Left kidney (tissue), 8 donors: ENCODE measurements around the gene ITM2B. TPM values are rescaled to one million over a fixed set of nuclear protein-coding genes. Genes with fewer than 3 reads are reported as not detected.
"Not testable (repeated sequence)": the region's sequence is repeated elsewhere in the genome, so short reads cannot be mapped to it uniquely, and the experiment has no call there.

ENCODE experiments used
- DNase-seq: peaks from one replicate; pipeline ENCODE4 v3.0.0-alpha.2; 2013
- long read RNA-seq, 8 donors: transcript quantifications; one replicate each; lab custom pipeline, GENCODE V29; 2026
- polyA plus RNA-seq: library from polyadenylated mRNA; unstranded; fragments of 120-200 nt; gene quantifications from one replicate; pipeline ENCODE4 v1.2.1, GENCODE V29; 2013; ENCODE audit not compliant: insufficient read length

Gene ITM2B
- polyA plus RNA-seq: 1,478 TPM
- long read RNA-seq, donor 1, full-length matches to known transcripts: 650 of 1,369 reads
- long read RNA-seq, donor 1, partial matches to known transcripts: 693 of 1,369 reads
- long read RNA-seq, donor 1, other reads (novel, unspliced or antisense): 26 of 1,369 reads
- long read RNA-seq, donor 2, full-length matches to known transcripts: 428 of 724 reads
- long read RNA-seq, donor 2, partial matches to known transcripts: 276 of 724 reads
- long read RNA-seq, donor 2, other reads (novel, unspliced or antisense): 20 of 724 reads
- long read RNA-seq, donor 3, full-length matches to known transcripts: 417 of 710 reads
- long read RNA-seq, donor 3, partial matches to known transcripts: 283 of 710 reads
- long read RNA-seq, donor 3, other reads (novel, unspliced or antisense): 10 of 710 reads
- long read RNA-seq, donor 4, full-length matches to known transcripts: 14 of 159 reads
- long read RNA-seq, donor 4, partial matches to known transcripts: 145 of 159 reads
- long read RNA-seq, donor 4, other reads (novel, unspliced or antisense): 0 of 159 reads
- long read RNA-seq, donor 5, full-length matches to known transcripts: 797 of 1,207 reads
- long read RNA-seq, donor 5, partial matches to known transcripts: 383 of 1,207 reads
- long read RNA-seq, donor 5, other reads (novel, unspliced or antisense): 27 of 1,207 reads
- long read RNA-seq, donor 6, full-length matches to known transcripts: 492 of 1,112 reads
- long read RNA-seq, donor 6, partial matches to known transcripts: 605 of 1,112 reads
- long read RNA-seq, donor 6, other reads (novel, unspliced or antisense): 15 of 1,112 reads
- long read RNA-seq, donor 7, full-length matches to known transcripts: 722 of 1,281 reads
- long read RNA-seq, donor 7, partial matches to known transcripts: 524 of 1,281 reads
- long read RNA-seq, donor 7, other reads (novel, unspliced or antisense): 35 of 1,281 reads
- long read RNA-seq, donor 8, full-length matches to known transcripts: 313 of 467 reads
- long read RNA-seq, donor 8, partial matches to known transcripts: 149 of 467 reads
- long read RNA-seq, donor 8, other reads (novel, unspliced or antisense): 5 of 467 reads

DNA sequence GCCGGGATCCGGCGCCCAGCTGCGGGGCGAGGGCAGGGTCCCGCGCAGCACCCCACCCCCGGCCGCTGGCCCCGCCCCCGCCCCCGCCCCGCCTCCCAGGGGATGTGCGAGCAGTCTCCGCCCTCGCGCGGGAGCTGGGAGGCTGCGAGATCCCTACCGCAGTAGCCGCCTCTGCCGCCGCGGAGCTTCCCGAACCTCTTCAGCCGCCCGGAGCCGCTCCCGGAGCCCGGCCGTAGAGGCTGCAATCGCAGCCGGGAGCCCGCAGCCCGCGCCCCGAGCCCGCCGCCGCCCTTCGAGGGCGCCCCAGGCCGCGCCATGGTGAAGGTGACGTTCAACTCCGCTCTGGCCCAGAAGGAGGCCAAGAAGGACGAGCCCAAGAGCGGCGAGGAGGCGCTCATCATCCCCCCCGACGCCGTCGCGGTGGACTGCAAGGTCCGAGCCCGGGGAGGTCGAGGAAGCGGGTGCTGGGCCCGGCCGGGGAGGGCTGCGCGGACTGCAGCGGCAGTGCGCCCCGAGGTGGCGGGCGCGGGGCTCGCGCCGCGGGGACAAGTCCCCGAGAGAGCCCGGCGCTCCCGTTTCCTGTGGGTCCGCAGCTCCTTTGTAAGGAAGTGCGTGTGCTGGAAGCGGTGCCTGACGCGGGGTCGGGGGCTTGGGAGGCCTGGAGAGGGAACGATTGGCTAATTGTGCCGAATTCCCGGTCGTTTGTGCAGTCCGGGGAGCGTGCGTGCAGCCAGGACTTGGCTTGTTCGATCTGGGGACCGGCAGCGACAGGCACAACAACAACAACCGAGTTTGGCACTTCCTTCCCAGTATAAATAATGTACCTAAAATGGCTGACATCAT is at the start of gene ITM2B:
ITM2B (plus strand) TSS at position 161 of the 843 bp plus-strand sequence; CDS start at position 316, 155 bp downstream.
- DNase-seq: no peak

DNA sequence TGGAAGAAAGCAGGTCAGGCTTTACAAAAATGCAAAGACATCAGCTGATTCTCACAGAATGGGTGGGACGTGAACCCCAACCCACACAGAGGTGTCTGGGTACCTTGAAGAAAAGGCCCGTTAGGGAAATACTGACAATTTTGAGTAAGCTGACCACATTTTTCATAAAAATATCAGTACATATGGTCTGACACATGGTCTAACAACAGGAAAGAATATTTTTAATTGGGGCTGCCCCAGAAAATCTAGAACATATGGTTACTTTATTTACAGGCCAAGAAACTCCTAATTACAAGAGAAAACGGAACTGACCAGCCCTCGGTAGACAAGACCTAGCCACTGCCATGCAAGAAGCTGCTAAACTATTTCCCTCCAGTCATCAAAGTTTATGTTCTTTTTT is 48.7 kb upstream of the ITM2B start:
- DNase-seq: no peak

DNA sequence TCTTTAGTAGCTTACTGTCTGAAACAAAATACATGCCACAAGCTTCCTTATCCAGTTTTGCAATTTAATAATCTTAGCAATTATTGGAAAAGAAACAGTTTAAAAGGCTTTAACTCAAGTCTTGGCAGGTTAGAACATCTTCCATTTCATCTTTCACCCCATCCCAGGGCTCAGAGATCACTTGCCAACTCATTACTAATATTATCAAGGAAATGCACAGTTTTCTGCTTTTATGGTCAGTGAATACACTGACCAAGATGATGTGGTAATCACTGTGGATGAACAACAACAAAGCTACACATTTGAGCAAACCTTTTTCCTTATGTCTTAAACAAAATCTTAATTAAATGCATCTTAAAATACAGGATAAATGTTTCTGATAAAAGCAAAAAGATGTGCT is 48.0 kb upstream of the ITM2B start:
- no peak for DNase-seq

DNA sequence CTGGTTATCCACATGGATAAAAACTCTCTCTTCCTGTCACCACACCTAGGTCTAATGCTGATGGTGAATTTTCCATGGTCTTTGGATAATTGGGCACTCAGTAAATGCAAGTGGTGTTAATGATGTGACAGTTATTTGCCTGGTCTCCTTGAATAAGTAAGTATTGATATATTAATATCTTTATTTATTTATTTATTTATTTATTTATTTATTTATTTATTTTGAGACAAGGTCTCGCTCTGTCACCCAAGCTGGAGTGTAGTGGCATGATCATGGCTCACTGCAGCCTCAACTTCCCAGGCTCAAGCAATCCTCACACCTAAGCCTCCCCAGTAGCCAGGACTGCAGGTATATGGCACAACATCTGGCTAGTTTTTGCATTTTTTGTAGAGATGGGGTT is 46.3 kb upstream of the ITM2B start:
- DNase-seq: no peak

DNA sequence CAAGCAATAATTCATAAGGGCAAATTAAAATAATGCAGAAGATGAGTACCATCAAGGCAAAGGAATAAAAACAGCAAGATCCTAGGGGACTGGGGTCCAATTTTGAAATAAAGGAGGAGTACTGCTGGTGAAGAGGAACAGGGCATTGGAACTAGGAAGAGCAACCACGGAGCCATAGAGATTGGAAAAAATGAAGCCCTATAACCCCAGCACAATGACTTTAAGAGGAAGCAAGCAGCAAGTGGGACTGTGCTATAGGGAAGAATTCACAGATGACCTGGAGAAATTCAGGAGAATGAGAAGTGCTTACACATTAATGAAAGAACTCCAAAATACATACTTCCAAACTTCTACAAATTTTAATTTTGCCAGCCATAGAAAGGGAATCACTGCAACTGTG is 44.9 kb upstream of the ITM2B start:
- DNase-seq: no peak

DNA sequence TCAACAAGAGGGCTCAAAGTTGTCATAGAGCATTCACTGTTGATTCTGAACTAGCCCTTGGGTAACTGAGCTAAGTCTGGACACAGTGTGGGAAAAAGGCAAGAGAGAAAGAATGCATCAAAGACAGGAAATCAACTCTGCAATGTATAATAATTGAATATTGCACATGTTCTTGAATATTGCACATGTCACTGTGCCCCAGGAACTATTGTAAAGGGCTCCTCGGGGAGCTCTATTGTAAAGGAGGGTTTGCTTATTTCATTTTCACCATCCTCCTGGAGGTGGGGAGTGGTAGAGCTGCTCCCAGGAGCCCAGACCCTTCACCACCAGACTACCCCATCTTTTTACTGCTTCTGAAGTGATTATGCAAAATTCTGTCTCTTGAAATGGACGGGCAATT is 44.4 kb upstream of the ITM2B start:
- no peak for DNase-seq

DNA sequence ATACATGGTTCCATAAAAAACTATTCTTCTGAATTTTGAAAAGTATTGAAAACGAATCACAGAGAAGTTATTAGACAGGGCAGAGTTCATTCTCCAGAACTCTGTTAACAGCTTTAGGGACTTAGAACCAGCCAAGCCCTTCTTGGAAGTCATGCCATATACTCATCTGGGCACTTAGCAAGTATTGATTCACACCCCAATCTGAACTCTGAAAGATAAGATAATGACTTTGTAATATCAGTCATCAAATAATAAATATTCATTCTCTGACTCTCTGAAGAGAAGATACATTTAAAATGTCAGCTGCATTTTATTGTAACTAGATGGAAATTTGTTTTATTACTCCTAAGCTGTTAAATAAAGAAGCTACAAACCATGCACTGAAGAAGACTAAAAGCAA is 43.8 kb upstream of the ITM2B start:
- DNase-seq: no peak

DNA sequence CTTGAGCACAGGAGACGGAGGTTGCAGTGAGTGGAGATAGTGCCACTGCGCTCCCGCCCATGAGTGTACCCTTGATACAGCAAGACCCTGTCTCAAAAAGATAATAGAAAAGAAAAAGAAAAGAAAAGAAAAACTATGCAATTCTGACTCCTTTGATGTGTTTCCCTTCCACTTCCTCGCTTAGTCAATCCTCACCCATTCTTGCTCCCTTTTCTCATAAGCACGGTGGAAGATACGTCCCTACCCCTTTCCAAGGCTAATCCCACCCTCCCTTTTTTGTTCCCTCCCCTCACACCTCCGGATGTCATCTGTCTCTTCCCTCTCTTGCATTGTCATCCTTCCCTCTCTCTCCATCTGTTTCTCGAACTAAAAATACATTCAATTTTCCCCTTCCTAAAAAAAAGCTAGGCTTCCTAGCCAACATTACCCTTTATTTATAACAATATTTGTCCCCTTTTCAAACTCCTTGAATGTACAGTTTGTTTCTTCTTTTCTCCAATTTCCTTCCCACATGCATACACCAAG is 40.5 kb upstream of the ITM2B start:
- DNase-seq: no peak

DNA sequence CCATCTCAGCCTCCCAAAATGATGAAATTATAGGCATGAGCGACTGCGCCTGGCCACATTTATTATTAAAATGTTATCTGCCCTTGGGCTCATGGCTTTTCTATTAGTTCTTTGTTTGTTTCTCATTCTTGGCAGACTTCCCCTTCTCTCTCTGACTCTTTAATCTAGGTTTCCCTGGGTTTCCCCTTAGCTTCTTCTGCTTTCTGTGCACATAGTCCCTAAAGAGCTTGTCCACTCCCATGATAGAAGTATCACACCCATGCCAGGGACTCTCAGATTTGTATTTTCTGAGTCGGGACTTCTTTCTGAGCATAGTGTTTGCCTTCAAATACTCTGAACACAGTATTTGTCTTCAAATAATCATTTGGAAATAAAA is 38.6 kb upstream of the ITM2B start:
- DNase-seq: no peak

DNA sequence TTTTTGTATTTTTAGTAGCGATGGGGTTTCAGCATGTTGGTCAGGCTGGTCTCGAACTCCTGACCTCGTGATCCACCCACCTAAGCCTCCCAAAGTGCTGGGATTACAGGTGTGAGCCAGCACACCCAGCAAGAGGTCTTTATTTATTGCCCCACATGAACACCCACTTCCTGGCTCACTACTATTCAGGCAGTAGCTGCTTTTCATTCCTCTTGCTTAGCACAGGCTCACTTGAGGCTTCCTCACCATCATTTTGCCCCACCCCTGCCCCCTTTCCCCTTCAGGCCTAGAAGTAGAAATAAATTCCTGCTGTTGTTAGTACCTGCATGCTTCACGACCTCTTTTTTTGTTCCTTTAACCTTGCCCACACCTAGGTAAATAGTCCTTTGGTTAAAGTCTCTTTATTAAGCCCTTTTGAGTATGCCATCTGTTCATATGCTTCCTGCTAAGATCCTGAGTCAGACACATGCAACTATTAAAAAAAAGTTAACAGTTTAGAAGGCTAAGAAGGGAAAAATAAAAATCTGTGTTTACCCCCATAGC is 33.5 kb upstream of the ITM2B start:
- DNase-seq: no peak

DNA sequence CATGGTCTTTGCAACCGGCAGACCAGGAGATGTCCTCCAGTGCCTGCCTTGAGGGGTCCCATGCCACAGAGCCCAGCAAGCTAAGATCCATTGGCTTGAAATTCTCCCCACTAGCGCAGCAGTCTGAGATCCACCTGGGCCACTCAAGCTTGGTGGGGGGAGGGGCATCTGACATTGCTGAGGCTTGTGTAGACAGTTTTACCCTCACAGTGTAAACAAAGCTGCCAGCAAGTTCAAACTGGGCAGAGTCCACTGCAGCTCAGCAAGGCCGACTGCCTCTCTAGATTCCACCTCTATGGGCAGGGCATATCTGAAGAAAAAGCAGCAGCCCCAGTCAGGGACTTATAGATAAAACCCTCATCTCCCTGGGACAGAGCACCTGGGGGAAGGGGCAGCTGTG is 32.0 kb upstream of the ITM2B start:
- no peak for DNase-seq

DNA sequence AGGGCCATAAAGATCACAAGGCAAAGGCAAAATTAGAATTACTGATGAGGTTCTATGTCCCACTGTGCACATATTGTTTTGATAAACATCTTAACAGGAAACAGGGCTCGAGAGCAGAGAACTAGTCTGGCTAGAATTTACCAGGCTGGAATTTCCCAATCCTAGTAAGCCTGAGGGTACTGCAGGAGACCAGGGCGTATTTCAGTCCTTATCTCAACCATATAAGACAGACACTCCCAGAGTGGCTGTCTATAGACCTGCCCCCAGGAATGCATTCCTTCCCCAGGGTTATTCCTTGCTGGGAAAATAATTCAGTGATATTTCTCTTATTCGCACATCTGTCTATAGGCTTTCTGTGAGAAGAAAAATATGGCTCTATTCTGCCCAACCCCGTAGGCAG is 25.8 kb upstream of the ITM2B start:
- not testable (repeated sequence) for DNase-seq

DNA sequence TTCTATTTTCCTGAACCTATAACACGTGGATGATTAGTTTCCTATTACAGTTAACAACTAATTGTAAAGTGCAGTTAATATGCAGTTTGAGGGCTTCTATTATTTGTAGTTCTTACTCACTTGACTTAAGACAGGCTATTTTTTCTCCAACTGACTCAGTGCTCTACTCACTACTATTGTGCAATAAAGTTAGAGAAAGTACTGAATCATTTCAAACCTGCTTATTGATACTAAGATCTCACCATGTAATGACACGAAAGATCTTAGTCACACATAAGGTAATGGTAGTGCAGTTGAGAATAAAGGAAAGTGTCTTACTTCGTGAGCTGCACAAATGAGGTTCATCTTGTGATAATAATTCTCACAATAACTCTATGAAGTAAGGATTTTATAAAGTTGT is 22.8 kb upstream of the ITM2B start:
- DNase-seq: no peak

DNA sequence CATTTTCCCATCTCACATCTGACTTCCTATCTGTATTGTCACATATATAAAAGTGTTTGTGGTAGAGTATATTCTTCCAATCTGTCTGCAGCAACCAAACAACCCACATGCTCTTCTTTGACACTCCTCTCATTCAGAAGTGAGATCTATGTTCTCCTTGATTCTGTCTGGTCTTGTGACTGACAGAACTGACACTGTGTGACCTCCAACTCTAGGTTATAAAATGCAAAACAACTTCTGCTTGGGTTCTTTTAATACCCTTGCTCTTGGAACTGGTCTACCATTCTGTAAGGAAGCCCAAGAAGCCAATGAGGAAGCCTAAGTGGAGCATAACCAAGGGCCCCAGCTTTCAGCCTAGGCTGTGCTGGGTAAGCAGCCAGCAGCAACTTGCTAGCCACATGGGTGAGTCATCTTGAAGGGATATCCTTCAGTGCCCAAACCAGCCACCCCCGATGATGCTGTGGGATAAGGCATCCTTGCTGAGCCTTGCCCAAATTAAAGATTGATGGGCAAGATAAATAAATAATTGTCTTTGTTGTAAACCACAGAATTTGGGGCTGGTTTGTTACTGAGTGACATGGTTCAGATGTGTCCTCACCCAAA is 18.4 kb upstream of the ITM2B start:
- no peak for DNase-seq

DNA sequence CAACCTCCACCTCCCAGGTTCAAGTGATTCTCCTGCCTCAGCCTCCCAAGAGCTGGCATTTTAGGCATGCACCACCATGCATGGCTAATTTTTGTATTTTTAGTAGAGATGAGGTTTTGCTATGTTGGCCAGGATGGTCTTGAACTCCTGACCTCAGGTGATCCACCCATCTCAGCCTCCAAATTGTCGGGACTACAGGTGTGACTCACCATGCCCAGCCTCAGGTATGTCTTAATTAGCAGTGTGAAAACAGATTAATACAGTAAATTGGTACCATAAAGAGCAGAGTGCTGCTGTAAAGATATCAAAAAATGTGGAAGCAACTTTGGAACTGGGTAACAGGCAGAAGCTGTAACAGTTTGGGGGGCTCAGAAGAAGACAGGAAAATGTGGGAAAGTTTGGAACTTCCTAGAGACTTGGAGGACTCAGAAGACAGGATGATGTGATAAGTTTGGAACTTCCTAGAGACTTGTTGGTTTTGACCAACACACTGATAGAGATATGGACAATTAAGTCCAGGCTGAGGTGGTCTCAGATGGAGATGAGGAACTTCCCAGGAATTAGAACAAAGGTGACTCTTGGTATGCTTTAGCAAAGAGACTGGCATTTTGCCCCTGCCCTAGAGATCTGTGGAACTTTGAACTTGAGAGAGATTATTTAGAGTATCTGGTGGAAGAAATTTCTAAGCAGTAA is 17.3 kb upstream of the ITM2B start:
- DNase-seq: not testable (repeated sequence)

DNA sequence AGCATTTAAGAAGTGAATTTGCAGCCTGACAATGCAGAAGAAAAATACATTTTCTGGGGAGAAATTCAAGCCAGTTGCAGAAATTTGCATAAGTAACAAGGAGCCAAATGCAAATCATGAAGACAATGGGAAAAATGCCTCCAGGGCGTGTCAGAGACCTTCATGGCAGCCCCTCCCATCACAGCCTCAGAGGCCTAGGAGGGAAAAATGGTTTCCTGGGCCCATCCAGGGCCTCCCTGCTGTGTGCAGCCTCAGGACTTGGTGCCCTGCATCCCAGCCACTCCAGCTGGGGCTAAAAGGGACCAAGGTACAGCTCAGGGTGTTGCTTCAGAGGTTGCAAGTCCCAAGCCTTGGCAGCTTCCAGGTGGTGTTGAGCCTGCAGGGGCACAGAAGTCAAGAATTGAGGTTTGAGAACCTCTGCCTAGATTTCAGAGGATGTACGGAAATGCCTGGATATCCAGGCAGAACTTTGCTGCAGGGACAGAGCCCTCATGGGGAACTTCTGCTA is 16.7 kb upstream of the ITM2B start:
- DNase-seq: no peak

DNA sequence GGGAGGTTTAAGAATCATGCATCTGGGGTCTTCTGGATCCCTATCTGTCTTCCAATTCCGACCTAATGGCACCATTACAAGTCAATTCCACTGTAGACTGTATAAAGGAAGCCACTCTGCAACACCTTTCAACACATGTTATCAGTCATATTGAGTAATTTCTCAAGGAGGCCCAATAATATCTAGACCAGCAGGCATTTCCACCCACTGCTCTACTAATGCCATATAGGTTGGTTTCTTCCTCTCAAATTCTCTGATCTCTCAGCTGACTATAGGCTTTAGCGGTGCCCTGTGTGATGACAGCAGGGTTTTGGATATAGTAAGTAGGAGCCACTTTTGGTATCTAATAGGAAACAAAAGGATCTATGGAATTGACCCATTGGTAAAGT is 12.4 kb upstream of the ITM2B start:
- no peak for DNase-seq

DNA sequence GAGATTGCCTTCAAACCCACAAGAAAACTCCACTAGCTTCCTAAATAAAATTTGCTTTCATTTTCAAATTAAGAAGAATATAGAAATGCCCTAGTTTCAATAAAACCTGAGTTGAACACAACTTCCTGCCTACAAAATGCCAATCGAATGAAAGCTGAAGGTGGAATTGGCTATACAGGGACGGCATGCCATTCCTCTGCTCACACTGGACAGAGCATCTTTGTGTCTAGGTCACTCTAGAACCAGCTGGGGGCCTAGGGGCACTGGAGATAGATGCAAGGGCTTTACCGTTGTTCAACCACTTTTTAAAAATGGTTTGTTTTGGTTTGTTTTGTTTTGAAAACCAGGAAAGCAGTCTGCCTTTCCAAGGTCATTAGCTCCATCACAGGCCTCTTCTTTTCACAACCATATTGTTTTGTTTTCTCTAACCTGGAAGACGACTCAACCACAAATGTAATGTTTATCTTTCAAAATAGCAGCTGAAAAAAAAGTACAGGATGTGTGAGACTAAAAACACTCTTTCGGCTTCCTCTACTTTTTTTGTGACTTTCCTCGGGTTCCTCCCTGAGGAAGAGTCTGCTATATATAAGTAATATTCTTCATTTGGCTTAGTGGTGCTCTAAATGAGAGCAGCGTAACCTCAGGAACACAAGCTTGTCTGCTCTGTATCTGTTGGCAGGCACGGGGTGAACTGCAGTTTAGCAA is 11.9 kb upstream of the ITM2B start:
- no peak for DNase-seq

DNA sequence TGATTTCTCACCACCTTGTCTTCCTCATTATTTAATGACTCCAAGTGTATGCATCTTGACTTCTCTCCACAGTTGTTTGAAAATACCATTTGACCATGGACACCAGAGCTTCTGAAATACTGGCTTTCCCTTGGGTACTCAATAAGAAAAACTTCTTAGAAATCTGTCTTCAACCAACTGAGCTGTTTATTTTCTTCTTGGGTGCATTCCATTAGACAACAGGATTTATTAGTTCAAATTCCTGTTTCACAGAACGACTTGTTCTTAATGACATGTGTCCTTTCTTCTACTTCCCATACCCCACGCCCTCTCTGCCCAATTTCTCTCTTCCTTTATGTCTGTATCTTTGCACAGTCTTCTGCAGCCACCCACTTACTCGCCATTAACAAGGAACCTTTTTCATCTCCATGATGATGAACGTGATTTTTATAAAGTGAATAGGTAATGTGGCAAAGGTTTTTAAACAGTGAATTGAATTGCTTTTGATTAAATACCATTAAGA is 11.3 kb upstream of the ITM2B start:
- no peak for DNase-seq
